NB4 (cell line): ENCODE measurements around the gene DNAL1.

ENCODE experiments used
- POLR2A ChIP-seq: IDR thresholded peaks from 2 replicates; pipeline ENCODE4 v1.6.1; 2011; ENCODE audit warnings: mild to moderate bottlenecking; ENCODE audit not compliant: insufficient read length; ENCODE audit errors: extremely low read depth
- TF ChIP-seq, protein P1 (sequence below): IDR thresholded peaks from one replicate; pipeline ENCODE4 v1.5.1; 2012; ENCODE audit warnings: low read depth, low read length
- TF ChIP-seq, protein P2 (sequence below): IDR thresholded peaks from 2 replicates; pipeline ENCODE4 v1.6.1; 2011; ENCODE audit warnings: low read depth, low read length

DNA sequence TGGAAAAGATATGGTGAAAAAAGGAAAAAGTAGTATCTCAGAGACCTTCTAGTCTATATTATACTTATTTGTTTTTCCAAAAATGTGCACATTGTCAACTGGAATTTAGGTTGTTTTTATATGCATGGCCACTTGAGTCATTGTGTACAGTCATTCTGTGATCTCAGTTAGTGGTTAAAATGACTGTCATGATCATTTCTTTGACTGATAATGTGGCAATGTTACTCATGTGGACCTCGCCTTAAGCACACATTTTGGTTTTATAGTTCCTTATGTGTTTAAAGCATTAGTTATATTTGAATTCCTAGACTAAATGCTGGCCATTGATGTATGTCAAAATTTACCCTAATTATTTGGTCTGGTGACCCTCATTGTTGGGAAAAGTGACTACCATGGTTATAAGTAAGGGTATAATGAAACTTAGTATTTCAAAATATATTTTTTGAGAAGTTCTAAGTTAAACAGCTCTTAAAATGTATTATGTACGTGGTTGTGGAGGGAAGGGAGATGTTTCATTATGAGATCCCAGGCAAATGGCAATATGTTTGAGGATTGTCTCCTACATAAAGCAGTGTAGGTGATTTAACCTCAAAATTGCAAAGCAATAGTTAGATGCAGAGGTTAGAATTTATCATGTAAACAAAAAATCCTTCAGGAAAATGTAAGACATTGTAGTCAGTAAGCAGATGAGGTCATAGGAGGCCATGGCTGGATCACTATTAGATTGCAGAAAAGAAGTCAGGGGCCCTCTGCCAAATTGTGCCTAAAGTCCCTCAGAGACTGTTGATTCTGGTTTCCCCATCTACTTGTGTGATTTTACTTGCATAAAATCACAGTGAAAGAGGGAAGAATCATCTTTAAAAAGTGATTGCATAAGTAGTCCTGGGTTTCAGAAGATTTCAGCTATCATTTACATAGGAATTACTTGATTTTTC lies 51.9 kb downstream of the DNAL1 start:
- TF ChIP-seq, protein P1, sequence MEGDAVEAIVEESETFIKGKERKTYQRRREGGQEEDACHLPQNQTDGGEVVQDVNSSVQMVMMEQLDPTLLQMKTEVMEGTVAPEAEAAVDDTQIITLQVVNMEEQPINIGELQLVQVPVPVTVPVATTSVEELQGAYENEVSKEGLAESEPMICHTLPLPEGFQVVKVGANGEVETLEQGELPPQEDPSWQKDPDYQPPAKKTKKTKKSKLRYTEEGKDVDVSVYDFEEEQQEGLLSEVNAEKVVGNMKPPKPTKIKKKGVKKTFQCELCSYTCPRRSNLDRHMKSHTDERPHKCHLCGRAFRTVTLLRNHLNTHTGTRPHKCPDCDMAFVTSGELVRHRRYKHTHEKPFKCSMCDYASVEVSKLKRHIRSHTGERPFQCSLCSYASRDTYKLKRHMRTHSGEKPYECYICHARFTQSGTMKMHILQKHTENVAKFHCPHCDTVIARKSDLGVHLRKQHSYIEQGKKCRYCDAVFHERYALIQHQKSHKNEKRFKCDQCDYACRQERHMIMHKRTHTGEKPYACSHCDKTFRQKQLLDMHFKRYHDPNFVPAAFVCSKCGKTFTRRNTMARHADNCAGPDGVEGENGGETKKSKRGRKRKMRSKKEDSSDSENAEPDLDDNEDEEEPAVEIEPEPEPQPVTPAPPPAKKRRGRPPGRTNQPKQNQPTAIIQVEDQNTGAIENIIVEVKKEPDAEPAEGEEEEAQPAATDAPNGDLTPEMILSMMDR: no peak
- no peak for TF ChIP-seq POLR2A
- TF ChIP-seq, protein P2, sequence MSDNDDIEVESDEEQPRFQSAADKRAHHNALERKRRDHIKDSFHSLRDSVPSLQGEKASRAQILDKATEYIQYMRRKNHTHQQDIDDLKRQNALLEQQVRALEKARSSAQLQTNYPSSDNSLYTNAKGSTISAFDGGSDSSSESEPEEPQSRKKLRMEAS: no peak
